ENCODE data around the gene CYP46A1.
"Not testable (repeated sequence)": the region's sequence is repeated elsewhere in the genome, so short reads cannot be mapped to it uniquely, and the experiment has no call there.

CYP46A1 gene

GRCh38 chr14:99683619-99684409, at the start of gene CYP46A1:
Gene CYP46A1 (plus strand): TSS chr14:99684298. CDS start chr14:99684418, 120 bp downstream.
- peak; percentile 100 for DNase-seq (ENCODE audit: low spot score)

GRCh38 chr14:99634443-99634842, 49.7 kb upstream of the CYP46A1 start:
- no peak for DNase-seq (ENCODE audit: low spot score)

- DNase-seq (ENCODE audit: low spot score): no peak
Measured at GRCh38 chr14:99635116-99635515, 49.0 kb upstream of the CYP46A1 start.

- DNase-seq (ENCODE audit: low spot score): no peak
Measured at GRCh38 chr14:99636487-99636886, 47.6 kb upstream of the CYP46A1 start.

DNA sequence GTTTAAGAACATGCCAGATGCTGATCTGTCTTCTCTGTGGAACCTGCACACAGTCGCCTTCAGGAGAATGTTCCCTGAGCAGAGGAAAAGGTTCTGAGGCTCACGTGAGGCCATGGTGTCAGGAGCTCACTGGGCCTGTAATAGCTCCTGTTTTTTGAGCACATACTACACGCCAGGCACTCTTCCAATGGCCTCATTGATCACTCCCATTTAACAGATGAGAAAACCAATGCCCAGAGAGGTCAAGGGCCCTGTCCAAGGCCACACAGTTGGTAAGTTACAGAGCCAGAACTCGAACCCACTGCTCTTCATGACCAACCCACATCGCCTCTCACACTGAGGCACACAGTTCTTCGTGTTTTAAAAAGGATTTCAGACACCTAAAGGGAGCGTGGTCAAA, 46.5 kb upstream of the CYP46A1 start:
- no peak for DNase-seq (ENCODE audit: low spot score)

- DNase-seq (ENCODE audit: low spot score): not testable (repeated sequence)
Measured at GRCh38 chr14:99642771-99643170, 41.3 kb upstream of the CYP46A1 start.

- no peak for DNase-seq (ENCODE audit: low spot score)
Measured at GRCh38 chr14:99643343-99643742, 40.8 kb upstream of the CYP46A1 start.

DNA sequence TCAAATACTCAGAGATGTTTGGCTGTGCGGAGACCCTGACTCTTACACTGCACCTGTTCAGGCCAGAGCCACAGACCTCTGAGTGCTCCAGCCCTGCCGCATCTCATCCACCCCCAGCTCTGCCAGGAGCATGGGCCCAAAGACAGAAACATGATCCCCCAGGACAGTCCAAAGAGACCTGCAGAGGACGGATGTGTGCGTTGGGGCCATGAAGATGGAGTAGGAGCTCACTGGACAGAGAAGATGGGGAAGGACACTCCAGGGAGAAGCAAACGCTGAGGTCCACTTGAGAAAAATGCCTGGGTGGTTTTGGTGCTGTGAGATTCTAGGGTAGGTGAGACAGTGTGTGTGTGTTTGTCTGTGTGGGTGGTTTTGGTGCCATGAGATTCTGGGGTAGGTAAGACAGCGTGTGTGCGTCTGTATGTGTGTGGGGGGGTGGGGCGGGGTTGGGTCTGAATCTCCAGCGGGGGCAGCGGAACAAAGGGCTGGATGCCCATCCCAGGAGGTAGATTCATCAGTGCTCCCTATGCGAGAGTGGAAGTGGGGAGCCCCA, 40.0 kb upstream of the CYP46A1 start:
- no peak for DNase-seq (ENCODE audit: low spot score)

GRCh38 chr14:99644723-99645544, 39.2 kb upstream of the CYP46A1 start, which contains the start of gene HHIPL1:
Gene HHIPL1 (plus strand): TSS chr14:99645129. CDS start chr14:99645208, 79 bp downstream.
- DNase-seq (ENCODE audit: low spot score): no peak

GRCh38 chr14:99645545-99646505, 38.3 kb upstream of the CYP46A1 start:
- no peak for DNase-seq (ENCODE audit: low spot score)

- no peak for DNase-seq (ENCODE audit: low spot score)
Measured at GRCh38 chr14:99647411-99647810, 36.7 kb upstream of the CYP46A1 start.

- no peak for DNase-seq (ENCODE audit: low spot score)
Measured at GRCh38 chr14:99648027-99648784, 35.9 kb upstream of the CYP46A1 start.

- DNase-seq (ENCODE audit: low spot score): no peak
Measured at GRCh38 chr14:99649219-99649618, 34.9 kb upstream of the CYP46A1 start.

GRCh38 chr14:99649643-99650042, 34.5 kb upstream of the CYP46A1 start:
- DNase-seq (ENCODE audit: low spot score): no peak

GRCh38 chr14:99650189-99650588, 33.9 kb upstream of the CYP46A1 start:
- DNase-seq (ENCODE audit: low spot score): no peak

DNA sequence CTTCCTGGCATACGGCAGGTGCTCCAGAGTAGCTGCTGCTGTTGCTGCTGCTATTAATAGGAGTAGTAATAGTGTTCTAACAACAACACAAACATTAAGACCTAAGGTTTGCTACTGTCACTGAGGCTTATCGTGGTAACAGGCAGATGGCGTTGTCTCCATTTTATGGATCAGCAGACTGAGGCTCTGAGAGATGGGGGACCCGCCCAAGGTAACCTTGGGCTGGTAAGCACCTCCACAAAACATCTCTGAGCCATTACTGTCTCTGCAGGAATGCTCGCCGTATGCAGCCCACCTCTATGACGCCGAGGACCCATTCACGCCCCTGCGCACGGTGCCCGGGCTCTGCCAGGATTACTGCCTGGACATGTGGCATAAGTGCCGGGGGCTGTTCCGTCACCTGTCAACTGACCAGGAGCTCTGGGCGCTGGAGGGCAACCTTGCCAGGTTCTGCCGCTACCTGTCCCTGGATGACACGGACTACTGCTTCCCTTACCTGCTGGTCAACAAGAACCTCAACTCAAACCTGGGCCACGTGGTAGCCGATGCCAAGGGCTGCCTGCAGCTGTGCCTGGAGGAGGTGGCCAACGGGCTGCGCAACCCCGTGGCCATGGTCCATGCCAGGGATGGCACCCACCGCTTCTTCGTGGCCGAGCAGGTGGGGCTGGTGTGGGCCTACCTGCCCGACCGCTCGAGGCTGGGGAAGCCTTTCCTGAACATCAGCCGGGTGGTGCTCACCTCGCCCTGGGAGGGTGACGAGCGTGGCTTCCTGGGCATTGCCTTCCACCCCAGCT, 31.9 kb upstream of the CYP46A1 start:
- DNase-seq (ENCODE audit: low spot score): no peak

GRCh38 chr14:99654235-99654985, 29.7 kb upstream of the CYP46A1 start:
- no peak for DNase-seq (ENCODE audit: low spot score)

GRCh38 chr14:99655521-99655920, 28.6 kb upstream of the CYP46A1 start:
- no peak for DNase-seq (ENCODE audit: low spot score)

DNA sequence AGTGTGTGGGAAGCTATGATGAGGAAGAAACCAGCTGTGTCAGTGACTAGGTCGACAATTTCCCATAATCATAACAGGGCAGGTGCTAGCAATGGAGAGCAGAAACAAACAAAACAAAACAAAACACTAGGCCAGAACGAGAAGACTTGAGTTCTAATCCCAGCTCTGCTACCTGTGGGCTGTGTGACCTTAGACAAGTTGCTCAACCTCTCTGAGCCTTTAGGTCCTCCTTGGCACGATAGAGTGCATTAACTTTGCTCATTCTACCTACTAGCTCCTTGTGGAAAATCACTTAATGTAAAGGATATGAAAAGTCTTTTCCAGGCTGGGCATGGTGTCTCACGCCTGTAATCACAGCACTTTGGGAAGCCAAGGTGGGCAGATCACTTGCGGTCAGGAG, 27.9 kb upstream of the CYP46A1 start:
- no peak for DNase-seq (ENCODE audit: low spot score)

All from CD4-positive, alpha-beta T cell treated with Interleukin-6 at 100 ng/mL for 8 hours (primary cell).